WTC11 (cell line): Measurements from ENCODE around the gene MTPN.

Experiments used
- CBFB ChIP-seq: sonication (generic); formaldehyde crosslinking; IDR thresholded peaks from 2 replicates; pipeline ENCODE4 v1.8.1; 2022; ENCODE audit warnings: mild to moderate bottlenecking, low read depth, missing genetic modification reagents
- MYBL2 ChIP-seq: sonication (generic); formaldehyde crosslinking; IDR thresholded peaks from 2 replicates; pipeline ENCODE4 v1.8.1; 2023; ENCODE audit warnings: mild to moderate bottlenecking, moderate library complexity, missing genetic modification reagents
- TEAD4 ChIP-seq: sonication (generic); formaldehyde crosslinking; IDR thresholded peaks from 2 replicates; pipeline ENCODE4 v1.8.0; 2022; ENCODE audit warnings: mild to moderate bottlenecking, missing genetic modification reagents
- ZNF232 ChIP-seq: sonication (generic); formaldehyde crosslinking; IDR thresholded peaks from 2 replicates; pipeline ENCODE4 v1.8.0; 2022; ENCODE audit warnings: mild to moderate bottlenecking, missing genetic modification reagents
- TF ChIP-seq, protein P1 (sequence below): fragments of 200-600 bp; IDR thresholded peaks from 2 replicates; pipeline ENCODE4 v1.8.0; 2022; ENCODE audit warnings: antibody characterized with exemption
- TF ChIP-seq, protein P2 (sequence below): sonication (generic); formaldehyde crosslinking; IDR thresholded peaks from 2 replicates; pipeline ENCODE4 v1.8.1; 2022; ENCODE audit warnings: low read depth, mild to moderate bottlenecking, moderate library complexity, missing genetic modification reagents, borderline replicate concordance

DNA sequence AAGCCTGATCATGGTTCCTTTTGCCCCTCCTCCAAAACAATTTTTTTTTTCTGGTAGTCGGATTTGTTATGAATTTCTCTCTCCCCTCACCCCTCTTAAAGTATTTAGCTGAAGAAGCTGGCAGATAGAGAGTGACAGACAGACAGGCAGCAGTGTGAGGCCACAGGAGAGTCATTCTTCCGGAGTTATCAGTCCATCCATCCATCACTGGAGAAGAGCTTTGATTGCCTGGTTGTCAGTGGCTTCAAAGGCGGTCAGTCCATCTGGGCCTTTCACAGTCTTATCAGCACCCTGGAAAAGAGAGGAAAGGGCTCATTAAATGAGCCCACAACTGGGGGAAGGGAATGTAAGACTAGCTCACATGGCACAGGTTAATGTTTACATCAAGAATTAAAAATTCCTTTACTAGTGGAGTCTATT lies 47.4 kb downstream of the MTPN start:
- TF ChIP-seq, protein P1, sequence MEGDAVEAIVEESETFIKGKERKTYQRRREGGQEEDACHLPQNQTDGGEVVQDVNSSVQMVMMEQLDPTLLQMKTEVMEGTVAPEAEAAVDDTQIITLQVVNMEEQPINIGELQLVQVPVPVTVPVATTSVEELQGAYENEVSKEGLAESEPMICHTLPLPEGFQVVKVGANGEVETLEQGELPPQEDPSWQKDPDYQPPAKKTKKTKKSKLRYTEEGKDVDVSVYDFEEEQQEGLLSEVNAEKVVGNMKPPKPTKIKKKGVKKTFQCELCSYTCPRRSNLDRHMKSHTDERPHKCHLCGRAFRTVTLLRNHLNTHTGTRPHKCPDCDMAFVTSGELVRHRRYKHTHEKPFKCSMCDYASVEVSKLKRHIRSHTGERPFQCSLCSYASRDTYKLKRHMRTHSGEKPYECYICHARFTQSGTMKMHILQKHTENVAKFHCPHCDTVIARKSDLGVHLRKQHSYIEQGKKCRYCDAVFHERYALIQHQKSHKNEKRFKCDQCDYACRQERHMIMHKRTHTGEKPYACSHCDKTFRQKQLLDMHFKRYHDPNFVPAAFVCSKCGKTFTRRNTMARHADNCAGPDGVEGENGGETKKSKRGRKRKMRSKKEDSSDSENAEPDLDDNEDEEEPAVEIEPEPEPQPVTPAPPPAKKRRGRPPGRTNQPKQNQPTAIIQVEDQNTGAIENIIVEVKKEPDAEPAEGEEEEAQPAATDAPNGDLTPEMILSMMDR = no peak
- TF ChIP-seq TEAD4 (CRISPR knock-in tag) (no peak), MYBL2 (no peak), ZNF232 (no peak), CBFB (no peak)
- TF ChIP-seq, protein P2, sequence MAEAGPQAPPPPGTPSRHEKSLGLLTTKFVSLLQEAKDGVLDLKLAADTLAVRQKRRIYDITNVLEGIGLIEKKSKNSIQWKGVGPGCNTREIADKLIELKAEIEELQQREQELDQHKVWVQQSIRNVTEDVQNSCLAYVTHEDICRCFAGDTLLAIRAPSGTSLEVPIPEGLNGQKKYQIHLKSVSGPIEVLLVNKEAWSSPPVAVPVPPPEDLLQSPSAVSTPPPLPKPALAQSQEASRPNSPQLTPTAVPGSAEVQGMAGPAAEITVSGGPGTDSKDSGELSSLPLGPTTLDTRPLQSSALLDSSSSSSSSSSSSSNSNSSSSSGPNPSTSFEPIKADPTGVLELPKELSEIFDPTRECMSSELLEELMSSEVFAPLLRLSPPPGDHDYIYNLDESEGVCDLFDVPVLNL (CRISPR knock-in tag) = no peak
